A549 (cell line): Measurements from ENCODE around the gene USP46. TPM values are rescaled to one million over a fixed set of nuclear protein-coding genes. Genes with fewer than 3 reads are reported as not detected.

ENCODE experiments used
- ATAC-seq, 2 experiments: fragments of 200-7000 bp in 1 of 2; fragments of >200 bp in 1 of 2; cut with Nextera tagmentation in 1 of 2; cut with Tn5 transposase in 1 of 2; 3 replicates each; pipeline versions ENCODE4 v1.8.0 to v1.9.1; 2018 to 2020; ENCODE audit warnings: mild to moderate bottlenecking in 1 of 2, moderate library complexity in 1 of 2
- CTCF ChIA-PET: fragments of 300-600 bp; sonication (Branson Sonifier 250); formaldehyde crosslinking; extraction: SDS; loops from one replicate; lab custom pipeline; 2021; ENCODE audit warnings: antibody characterized with exemption, inconsistent platforms; lab: Yijun Ruan, JAX
- POLR2A ChIA-PET: fragments of 350-600 bp; formaldehyde crosslinking; extraction: SDS; loops from one replicate; lab custom pipeline; 2021; ENCODE audit warnings: antibody characterized with exemption, inconsistent platforms; lab: Yijun Ruan, JAX
- DNase-seq, 2 experiments: peaks; one replicate each; pipeline versions ENCODE4 v3.0.0 to v3.0.0-alpha.2; 2011 to 2016; ENCODE audit warnings: low read depth in 1 of 2, low spot score in 1 of 2
- FAIRE-seq: peaks from 2 replicates; lab custom pipeline; 2011; peaks lifted over from hg19 to GRCh38; lab: Jason Lieb, UNC
- H3K27ac ChIP-seq, 2 experiments: fragments of >200 bp; sonication (Bioruptor Twin); formaldehyde crosslinking; 3 replicates each; pipeline ENCODE4 v1.5.1; 2016 to 2017
- H3K4me1 ChIP-seq: fragments of >200 bp; sonication (Bioruptor Twin); formaldehyde crosslinking; 3 replicates; pipeline ENCODE4 v1.6.1; 2016
- H3K4me2 ChIP-seq: fragments of >200 bp; sonication (Bioruptor Twin); formaldehyde crosslinking; 3 replicates; pipeline ENCODE4 v1.6.1; 2016
- H3K4me3 ChIP-seq: fragments of >200 bp; sonication (Bioruptor Twin); formaldehyde crosslinking; 3 replicates; pipeline ENCODE4 v1.5.1; 2016
- H3K9me3 ChIP-seq: fragments of >200 bp; sonication (Bioruptor Twin); formaldehyde crosslinking; 3 replicates; pipeline ENCODE4 v1.6.1; 2016
- BCL3 ChIP-seq: fragments of >200 bp; sonication (Bioruptor Twin); formaldehyde crosslinking; IDR thresholded peaks from 3 replicates; pipeline ENCODE4 v1.6.1; 2016
- BHLHE40 ChIP-seq: IDR thresholded peaks from 2 replicates; pipeline ENCODE4 v1.6.1; 2012; ENCODE audit warnings: low read depth, low read length, inconsistent platforms
- CEBPB ChIP-seq, 2 experiments: fragments of >200 bp in 1 of 2; sonication (Bioruptor Twin) in 1 of 2; formaldehyde crosslinking in 1 of 2; IDR thresholded peaks; 2 replicates each; pipeline ENCODE4 v1.6.1; 2012 to 2016
- CHD2 ChIP-seq: fragments of 150-350 bp; IDR thresholded peaks from 2 replicates; pipeline ENCODE4 v1.6.1; 2014; ENCODE audit warnings: low read length; ENCODE audit not compliant: partially characterized antibody
- CHD4 ChIP-seq: fragments of 200-600 bp; sonication (generic); IDR thresholded peaks from 2 replicates; pipeline ENCODE4 v1.6.1; 2016; ENCODE audit warnings: antibody characterized with exemption, mild to moderate bottlenecking, borderline replicate concordance
- E2F6 ChIP-seq: IDR thresholded peaks from 2 replicates; pipeline ENCODE4 v1.6.1; 2012; ENCODE audit warnings: low read depth, borderline replicate concordance
- EHF ChIP-seq: fragments of 250-450 bp; sonication (Bioruptor Pico); IDR thresholded peaks from 2 replicates; pipeline ENCODE4 v1.5.0; 2020; ENCODE audit warnings: mild to moderate bottlenecking
- FOXS1 ChIP-seq: fragments of 250-450 bp; sonication (Bioruptor Pico); IDR thresholded peaks from 2 replicates; pipeline ENCODE4 v1.5.0; 2020; ENCODE audit warnings: mild to moderate bottlenecking, moderate library complexity
- GATA3 ChIP-seq: IDR thresholded peaks from 2 replicates; pipeline ENCODE4 v1.6.1; 2012; ENCODE audit warnings: borderline replicate concordance
- HOXA7 ChIP-seq: fragments of 250-450 bp; sonication (Bioruptor Pico); IDR thresholded peaks from 2 replicates; pipeline ENCODE4 v1.5.0; 2020; ENCODE audit warnings: mild to moderate bottlenecking, moderate library complexity
- HOXB13 ChIP-seq: fragments of 250-450 bp; sonication (Bioruptor Pico); IDR thresholded peaks from 2 replicates; pipeline ENCODE4 v1.5.0; 2020; ENCODE audit warnings: low read depth, mild to moderate bottlenecking, moderate library complexity
- JUN ChIP-seq, 2 experiments: fragments of >200 bp; sonication (Bioruptor Twin); formaldehyde crosslinking; IDR thresholded peaks; 2 replicates in 1 of 2; 3 replicates in 1 of 2; pipeline ENCODE4 v1.6.1; 2016 to 2017
- MAZ ChIP-seq: fragments of 150-350 bp; IDR thresholded peaks from 2 replicates; pipeline ENCODE4 v1.6.1; 2014; ENCODE audit warnings: antibody characterized with exemption, low read depth, low read length, borderline replicate concordance
- MYC ChIP-seq: IDR thresholded peaks from 2 replicates; pipeline ENCODE4 v1.6.1; 2012; ENCODE audit warnings: mild to moderate bottlenecking, inconsistent platforms, low read length, improper control_type of control experiment, borderline replicate concordance
- RCOR1 ChIP-seq: fragments of 150-350 bp; IDR thresholded peaks from 2 replicates; pipeline ENCODE4 v1.6.1; 2014; ENCODE audit warnings: antibody characterized with exemption, low read length, low read depth
- REST ChIP-seq: fragments of 200-600 bp; sonication (generic); IDR thresholded peaks from 2 replicates; pipeline ENCODE4 v1.6.1; 2016; ENCODE audit warnings: antibody characterized with exemption, mild to moderate bottlenecking, moderate library complexity
- ZC3H11A ChIP-seq: fragments of 450-650 bp; IDR thresholded peaks from 2 replicates; pipeline ENCODE4 v1.6.1; 2014; ENCODE audit warnings: antibody characterized with exemption, mild to moderate bottlenecking
- ZFP36 ChIP-seq: fragments of 450-650 bp; IDR thresholded peaks from 2 replicates; pipeline ENCODE4 v1.6.1; 2014; ENCODE audit warnings: borderline replicate concordance; ENCODE audit not compliant: partially characterized antibody
- WGBS: methylation state at CpG from one replicate; pipeline ENCODE4 v1.1.6; 2017; ENCODE audit errors: missing lambda C conversion rate; 5-methylcytosine and 5-hydroxymethylcytosine counted together
- polyA plus RNA-seq, 4 experiments: library from polyadenylated mRNA; depleted of rRNA in 3 of 4; stranded (reverse); fragments of >200 nt; fragmentation: RNase III in 1 of 4; extraction: RNeasy Plus Mini Kit Qiagen cat#74134 plus additional on column Dnase treatment in 1 of 4; gene quantifications; 2 replicates in 3 of 4; 3 replicates in 1 of 4; pipeline ENCODE4 v1.2.3, GENCODE V29; 2011 to 2017

The USP46 gene
- polyA plus RNA-seq, 2 of the 4 experiments (the other 2 are of a cell fraction), result 5.6 to 15.9 TPM

GRCh38 chr4:52638717-52639116, 20.4 kb downstream of the USP46 start:
- no peak for DNase-seq
- Histone ChIP-seq H3K4me1 (peaks cover 4% of the 10 kb centered on the region; the same call in 2 of the 3 replicates), H3K4me2 (no peak overlapping the region), H3K4me3 (no peak overlapping the region), H3K9me3 (no peaks in the 10 kb centered on the region), H3K27ac (no peak overlapping the region)
- CTCF ChIA-PET, result no interaction called here
- POLR2A ChIA-PET, result no interaction called here
- TF ChIP-seq ZC3H11A (no peak), GATA3 (no peak), MYC (no peak), ZFP36 (no peak), REST (no peak), CEBPB (IDR thresholded peaks at IDR 0.05) (no peak), MAZ (no peak), HOXA7 (CRISPR knock-in tag) (no peak), JUN (IDR thresholded peaks at IDR 0.05) (no peak), CHD4 (no peak), BCL3 (no peak), EHF (CRISPR knock-in tag) (no peak), RCOR1 (no peak), HOXB13 (CRISPR knock-in tag) (no peak), BHLHE40 (no peak)
- no peak for FAIRE-seq
- ATAC-seq, result no peak
- 96% methylated on average over 4 of the region's 4 CpGs for WGBS

- DNase-seq, result no peak
- POLR2A ChIA-PET, result no interaction called here
- no peak for TF ChIP-seq BCL3
- no peak for TF ChIP-seq CHD2
- TF ChIP-seq RCOR1, result no peak
- no peak for TF ChIP-seq GATA3
- TF ChIP-seq E2F6, result no peak
- TF ChIP-seq CEBPB (IDR thresholded peaks at IDR 0.05), result no peak
- no peak for TF ChIP-seq FOXS1 (CRISPR knock-in tag)
- TF ChIP-seq ZFP36, result no peak
- TF ChIP-seq REST, result no peak
- no peak overlapping the region for H3K4me2 ChIP-seq
- no peak for ATAC-seq
- no peak overlapping the region for H3K4me3 ChIP-seq
- H3K4me1 ChIP-seq, result peaks cover 4% of the 10 kb centered on the region; the same call in 2 of the 3 replicates
- 90% methylated on average over 2 of the region's 2 CpGs for WGBS
- H3K9me3 ChIP-seq, result no peaks in the 10 kb centered on the region
- H3K27ac ChIP-seq, result no peak overlapping the region
- CTCF ChIA-PET, result no interaction called here
- FAIRE-seq, result no peak
These were observed 22.0 kb downstream of the USP46 start for GRCh38 chr4:52637116-52637515.
